DLD1 (cell line): ENCODE results near the gene CUL7.
"Not testable (repeated sequence)": the region's sequence is repeated elsewhere in the genome, so short reads cannot be mapped to it uniquely, and the experiment has no call there.

ENCODE experiments used
- in situ Hi-C: cut with HindIII; loops from 2 replicates; pipeline ENCODE4 v1.10.0; 2017; ENCODE audit warnings: low sequenced_read_pairs

Gene CUL7

DNA sequence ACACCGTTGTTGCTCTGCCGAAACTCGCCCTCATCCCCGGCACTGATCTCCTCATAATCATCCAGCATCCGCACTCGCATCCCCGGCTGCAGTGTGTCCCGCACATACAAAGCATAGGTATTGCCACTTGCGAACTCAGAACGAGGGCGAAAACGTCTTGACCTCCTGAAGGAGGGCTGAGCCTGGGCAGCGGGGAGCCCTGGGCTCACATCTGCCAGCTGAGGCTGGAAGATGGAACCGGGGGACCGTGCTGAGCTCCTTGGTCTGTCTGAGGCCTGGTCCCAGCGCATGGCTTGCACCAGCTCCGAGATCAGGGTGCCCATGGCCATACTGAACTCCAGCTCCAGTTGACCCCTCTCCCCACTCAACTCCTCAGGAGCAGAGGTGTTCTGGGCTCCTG, 2.7 kb downstream of the CUL7 start:
- in situ Hi-C loops, result no loop called here

DNA sequence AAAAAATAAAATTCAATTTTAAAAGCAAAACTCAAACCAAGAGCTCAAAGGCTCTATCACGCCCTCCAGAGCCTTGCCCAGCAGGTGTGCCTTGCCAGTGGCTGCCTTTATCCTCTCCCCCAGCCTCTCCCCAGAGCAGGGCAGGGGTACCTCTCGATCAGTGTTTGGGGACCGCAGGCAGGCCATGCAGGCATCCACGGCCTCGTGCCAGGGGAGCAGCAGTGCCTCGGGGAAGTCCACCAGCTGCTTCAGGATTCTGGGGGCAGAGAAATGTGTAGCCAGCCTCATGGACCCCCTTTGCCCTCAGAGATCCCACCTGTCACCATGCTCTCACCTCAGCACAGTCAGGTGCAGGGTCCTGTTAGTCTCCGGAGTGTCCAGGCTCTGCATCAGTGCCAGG, 5.7 kb downstream of the CUL7 start:
- in situ Hi-C loops, result no loop called here

- in situ Hi-C loops, result no loop called here
Observed at GRCh38 chr6:43045371-43045930, 8.2 kb downstream of the CUL7 start.

- in situ Hi-C loops, result no loop called here
Observed at GRCh38 chr6:43043310-43043709, 10.3 kb downstream of the CUL7 start.

GRCh38 chr6:43041475-43041874, 12.2 kb downstream of the CUL7 start:
- in situ Hi-C loops, result not testable (repeated sequence)

DNA sequence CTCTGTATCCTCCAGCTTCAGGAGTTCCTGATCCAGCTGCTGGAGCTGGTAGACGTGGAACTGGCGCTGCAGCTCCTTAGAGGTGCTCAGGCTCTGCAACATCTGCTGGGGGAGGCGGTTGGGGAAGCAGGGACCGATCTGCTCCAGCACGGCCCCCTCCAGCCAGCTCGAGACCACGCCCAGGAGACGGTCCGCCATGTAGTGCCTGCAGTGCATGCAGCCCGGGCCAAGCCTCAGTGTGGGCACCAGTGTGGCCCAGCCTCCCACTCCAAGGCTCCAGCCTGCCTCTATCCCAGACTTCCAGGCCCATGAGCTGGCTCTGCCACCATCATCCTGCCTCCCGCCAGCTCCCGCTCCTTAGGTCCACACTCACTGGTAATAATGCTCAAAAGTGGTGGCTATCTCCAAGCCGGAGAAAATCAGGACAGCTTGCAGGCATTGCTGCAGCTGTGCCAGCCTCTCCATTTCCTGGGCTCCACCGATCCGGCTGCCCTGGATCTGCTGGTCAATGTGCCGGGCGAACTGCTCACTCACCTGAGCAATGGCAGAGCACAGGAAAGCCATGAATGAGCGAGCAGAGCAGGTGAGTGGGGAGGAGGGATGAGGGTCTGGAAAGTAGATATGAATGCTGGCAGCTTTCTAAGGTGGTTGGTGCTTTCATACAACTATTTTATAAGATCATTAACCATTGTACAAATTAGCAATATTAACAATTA, 13.0 kb downstream of the CUL7 start:
- in situ Hi-C loops, result no loop called here

DNA sequence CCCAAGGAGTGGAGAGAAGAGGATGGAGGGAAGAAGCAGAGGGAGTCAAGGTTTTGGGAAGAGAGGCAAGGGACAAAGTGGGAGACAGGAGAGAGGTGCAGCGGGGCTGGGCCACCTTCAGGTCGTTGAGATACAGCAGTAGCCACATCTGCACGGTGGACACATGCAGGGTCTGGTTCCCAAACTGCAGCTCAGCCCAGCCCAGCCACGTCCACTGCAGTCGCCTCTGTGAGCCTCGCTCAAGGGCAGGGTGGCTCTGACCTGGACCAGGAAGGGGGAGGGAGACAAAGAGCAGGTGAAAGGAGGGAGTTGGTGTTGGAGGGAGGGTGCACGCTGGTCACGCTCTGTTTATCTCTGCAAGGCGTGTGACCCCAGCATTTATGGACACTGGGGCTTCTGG, 14.9 kb downstream of the CUL7 start:
- in situ Hi-C loops, result no loop called here

DNA sequence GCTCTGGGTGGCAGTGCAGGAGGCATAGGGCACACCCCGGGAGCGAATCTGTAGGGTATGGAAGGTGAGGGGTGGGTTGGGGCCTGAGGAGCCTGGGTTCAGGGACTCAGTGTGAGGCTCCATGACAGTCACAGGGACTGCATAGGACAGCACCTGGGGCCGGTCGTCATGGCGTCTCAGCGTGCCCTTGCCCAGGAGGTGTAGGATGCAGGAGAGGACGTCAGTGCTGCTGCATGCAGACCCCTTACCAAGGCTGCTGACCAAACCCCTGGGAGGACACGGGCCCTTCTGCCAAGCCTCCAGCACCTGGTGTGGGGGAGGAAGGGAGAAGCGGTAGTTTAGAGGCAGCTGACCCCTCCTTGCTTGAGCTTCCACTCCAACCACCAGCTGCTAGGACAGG, 15.9 kb downstream of the CUL7 start:
- in situ Hi-C loops, result no loop called here

DNA sequence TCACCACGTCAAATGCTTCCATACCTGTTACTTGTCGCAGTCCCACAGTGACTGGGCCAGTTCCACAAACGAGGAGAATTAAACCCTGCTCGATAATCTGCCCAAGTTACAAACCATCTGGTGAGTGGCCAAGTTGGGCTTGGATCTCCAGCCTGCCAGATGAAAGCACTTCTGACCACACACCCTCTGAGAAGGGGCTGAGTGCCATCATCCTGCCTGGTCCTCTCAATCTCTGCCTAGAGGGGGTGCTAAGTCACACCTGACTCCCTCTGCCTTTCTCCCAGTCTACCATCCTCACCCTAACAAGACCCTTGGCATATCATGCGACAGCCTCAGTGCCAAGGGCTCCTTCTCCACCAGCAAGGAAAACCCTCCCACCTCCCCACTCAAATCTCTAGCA, 16.5 kb downstream of the CUL7 start:
- in situ Hi-C loops, result no loop called here

- in situ Hi-C loops, result no loop called here
Observed at GRCh38 chr6:43036712-43037111, 16.9 kb downstream of the CUL7 start.

- in situ Hi-C loops, result no loop called here
Observed at GRCh38 chr6:43035495-43036194, 18.0 kb downstream of the CUL7 start.

DNA sequence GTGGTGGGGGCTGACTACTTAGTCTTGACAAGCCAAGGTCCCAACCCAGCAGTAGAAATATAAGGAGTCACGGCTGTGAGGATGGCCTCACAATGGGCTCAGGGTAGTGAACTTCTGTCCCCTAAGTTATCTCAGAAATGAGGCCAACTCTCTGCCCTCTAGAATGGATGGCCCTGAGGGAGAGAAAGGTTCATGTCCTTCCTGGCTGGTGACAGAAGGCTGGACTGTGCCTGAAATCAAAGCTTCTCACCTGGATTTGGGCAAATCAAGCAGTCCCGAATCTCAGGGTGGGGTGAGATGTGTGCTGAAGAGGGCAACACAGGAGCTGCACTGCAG, 19.5 kb downstream of the CUL7 start:
- in situ Hi-C loops, result no loop called here

GRCh38 chr6:43033496-43034189, 20.0 kb downstream of the CUL7 start:
- in situ Hi-C loops, result no loop called here

- in situ Hi-C loops, result no loop called here
Observed at GRCh38 chr6:43032326-43032725, 21.3 kb downstream of the CUL7 start.

DNA sequence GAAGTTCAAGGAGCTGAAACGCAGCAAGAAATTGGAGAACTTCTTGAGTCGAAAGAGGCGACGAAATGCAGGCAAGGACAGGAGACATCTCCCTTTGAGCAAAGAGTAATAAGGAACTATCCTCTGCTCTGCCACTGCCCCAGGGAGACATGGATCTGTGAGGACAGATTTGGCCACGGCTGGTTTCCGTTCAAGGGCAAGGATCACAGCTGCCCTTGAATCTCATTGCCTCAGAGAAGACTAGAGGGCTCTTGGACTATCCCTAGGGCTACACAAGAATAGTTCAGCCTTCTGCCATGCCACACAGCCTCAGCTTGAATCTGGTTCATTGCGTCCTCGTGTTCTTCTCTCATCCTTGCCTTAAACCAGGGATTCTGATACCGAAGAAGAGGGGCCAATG, 24.5 kb downstream of the CUL7 start:
- in situ Hi-C loops, result no loop called here

DNA sequence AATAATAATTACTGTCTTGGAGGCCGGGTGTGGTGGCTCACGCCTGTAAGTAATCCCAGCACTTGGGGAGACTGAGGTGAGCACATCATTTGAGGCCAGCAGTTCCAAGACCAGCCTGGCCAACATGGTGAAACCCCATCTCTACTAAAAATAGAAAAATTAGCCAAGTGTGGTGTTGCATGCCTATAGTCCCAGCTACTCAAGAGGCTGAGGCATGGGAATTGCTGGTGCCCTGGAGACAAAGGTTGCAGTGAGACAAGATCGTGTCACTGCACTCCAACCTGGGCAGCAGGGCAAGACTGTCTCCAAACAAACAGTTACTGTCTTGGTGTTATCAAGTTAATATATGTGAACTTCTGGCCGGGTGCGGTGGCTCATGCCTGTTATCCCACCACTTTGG, 27.3 kb downstream of the CUL7 start:
- in situ Hi-C loops, result no loop called here

GRCh38 chr6:43024436-43024835, 29.2 kb downstream of the CUL7 start:
- in situ Hi-C loops, result no loop called here

DNA sequence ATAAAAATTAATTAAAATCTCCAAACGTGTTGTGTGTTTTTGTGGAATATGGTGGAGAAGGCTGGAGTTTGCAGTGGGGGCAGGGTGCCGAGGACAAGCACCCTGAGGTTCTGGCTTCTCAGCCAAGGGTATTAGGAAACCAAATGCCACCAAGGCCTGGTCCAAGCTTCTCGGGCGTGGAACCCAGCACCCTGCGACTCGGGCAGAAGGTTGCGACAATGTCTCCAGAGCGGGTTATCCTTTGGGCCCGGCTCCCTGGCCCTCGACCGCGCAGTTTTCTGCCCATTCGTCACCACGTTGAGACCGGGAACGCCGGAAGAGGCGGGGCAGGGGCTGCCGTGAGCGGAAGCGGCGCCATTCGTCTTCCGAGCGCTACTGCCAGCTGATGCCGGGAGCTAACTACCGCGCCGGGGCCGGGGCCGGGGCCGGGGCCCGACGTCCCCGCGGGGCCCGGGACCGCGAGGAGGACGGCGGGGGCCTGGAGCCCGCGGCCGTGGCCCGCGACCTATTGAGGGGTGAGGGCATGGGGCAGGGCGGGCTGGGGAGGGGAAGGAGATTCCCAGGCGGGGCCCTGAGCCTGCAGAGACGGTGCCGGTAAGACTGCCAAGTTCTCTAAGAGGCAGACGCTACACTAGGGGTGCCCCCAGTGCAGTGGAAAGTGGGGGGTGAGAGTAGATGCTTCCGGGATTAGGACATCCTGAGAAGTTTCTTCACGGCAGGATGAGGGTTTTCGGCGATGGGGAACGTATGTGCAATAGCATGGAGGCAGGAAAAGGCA, 32.2 kb downstream of the CUL7 start, which contains the start of gene RRP36:
Gene RRP36, plus strand, starts transcription at position 354 of the 778 bp plus-strand sequence. Its CDS starts 32 bp downstream, at position 386.
- in situ Hi-C loops, result no loop called here

- in situ Hi-C loops, result no loop called here
Observed at GRCh38 chr6:43020847-43021246, 32.8 kb downstream of the CUL7 start.

DNA sequence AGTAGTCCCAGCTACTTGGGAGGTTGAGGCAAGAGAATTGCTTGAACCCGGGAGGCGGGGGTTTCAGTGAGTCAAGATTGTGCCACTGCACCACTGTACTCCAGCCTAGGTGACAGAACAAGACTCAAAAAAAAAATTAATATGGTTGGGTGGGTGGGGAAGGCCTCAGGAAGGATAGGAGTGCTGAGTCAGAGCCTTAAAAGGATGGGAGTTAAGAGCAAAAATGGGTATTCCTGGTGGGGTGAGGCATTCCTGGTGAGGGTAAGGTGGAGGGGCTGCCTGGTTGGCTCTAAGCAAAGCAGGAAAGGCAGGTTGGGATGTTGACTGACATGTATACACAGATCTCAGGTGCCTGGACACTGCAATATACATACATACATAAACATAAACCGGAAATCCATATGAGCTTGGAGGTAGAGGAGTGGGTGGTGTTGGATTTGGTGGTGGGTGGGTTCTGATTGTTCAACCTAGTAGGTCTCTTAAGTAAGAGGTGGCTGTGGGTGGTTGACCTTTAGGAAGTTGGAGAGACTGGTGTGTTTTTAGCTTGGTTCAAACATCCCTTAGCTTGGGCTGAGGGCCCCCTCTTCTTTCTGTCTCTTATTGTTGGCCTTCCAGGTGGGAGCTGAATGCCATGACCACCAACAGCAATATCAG, 33.5 kb downstream of the CUL7 start:
- in situ Hi-C loops, result no loop called here
